Measurements from ENCODE around the gene PPP1R12A. TPM values are rescaled to one million over a fixed set of nuclear protein-coding genes. Genes with fewer than 3 reads are reported as not detected.
"Not testable (repeated sequence)": the region's sequence is repeated elsewhere in the genome, so short reads cannot be mapped to it uniquely, and the experiment has no call there.

The PPP1R12A gene
- total RNA-seq: 72.6 and 99.8 TPM in 2 replicates

- DNase-seq (ENCODE audit: low read depth): peak; percentile 88
These were observed at the start of gene PPP1R12A for GRCh38 chr12:79935021-79935623. Gene PPP1R12A, minus strand, starts transcription at chr12:79935097. Its CDS starts 166 bp downstream, at chr12:79934931.

DNA sequence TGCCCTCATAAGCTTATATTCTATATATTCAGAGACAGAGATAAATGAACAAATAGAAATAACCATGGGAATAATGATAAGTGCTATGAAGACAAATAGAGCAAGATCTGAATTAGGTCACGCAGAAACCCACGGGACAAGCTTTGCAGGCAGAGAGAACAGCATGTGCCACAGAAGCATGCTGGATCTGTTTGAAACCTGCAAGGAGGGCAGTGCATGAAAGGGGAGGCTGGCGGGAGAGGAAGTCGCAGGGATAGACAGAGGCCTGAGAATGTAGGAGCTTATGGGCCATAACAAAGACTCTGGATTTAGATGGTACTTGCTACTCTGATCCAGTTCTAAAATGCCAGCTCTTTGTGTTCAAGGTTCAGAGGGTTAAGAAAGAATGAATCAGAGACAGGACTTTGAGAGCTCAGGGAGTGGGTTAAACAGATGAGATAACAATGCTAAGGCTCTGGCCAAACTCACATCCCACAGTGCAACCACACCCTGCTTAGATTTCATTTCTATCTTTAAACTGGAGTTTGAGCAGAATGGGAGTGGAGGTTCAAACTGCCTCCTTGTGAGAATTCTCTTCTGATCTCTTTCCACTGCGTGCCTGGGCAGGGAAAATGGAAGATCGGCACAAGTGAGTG is 49.2 kb upstream of the PPP1R12A start:
- DNase-seq (ENCODE audit: low read depth): peak; percentile 34

- peak; percentile 79 for DNase-seq (ENCODE audit: low read depth)
These were observed 48.6 kb upstream of the PPP1R12A start for GRCh38 chr12:79983492-79983891.

- DNase-seq (ENCODE audit: low read depth): no peak
These were observed 47.5 kb upstream of the PPP1R12A start for GRCh38 chr12:79982086-79983062.

DNA sequence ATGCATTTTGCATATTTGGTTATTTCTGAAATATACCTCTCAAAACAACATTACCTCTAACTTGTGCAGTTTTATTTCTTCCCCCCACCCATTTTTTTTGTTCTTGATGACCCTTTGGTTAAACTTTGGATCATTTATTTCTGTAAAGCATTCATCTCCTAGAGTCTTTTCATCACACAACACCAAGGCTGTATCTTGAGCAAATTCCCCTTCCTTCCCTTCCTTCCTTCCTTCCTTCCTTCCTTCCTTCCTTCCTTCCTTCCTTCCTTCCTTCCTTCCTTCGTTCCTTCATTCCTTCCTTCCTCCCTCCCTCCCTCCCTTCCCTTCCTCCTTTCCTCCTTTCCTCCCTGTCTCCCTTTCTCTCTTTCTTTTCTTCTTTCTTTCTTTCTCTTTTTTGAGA is 43.8 kb upstream of the PPP1R12A start:
- DNase-seq (ENCODE audit: low read depth): no peak

DNA sequence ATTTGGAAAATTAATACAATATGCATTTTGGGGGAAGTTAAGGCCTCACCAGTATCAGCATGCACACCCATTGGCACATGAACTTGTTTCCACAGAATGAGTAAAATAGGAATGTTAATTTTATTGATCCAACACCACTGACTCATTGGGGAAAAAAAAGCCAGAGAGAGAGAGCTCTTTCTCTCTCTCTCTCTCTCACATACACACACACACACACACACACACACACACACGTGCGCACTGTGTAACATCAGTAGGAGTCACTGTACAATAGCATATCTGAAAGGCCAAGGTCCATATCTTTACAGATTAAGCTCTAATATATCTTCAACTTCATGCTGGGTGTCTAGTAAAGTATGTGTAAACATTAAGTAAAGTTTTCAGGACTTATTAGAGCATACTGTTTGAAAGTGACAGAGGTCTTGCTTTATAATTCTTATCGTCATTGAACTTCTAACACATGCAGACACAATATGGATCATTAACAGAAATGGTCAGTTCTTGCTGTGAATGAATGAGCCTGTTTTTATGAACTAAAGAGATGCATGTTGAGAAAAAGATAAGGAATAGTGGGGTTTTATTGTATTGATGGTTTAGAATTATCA is 43.1 kb upstream of the PPP1R12A start:
- peak; percentile 49 for DNase-seq (ENCODE audit: low read depth)

DNA sequence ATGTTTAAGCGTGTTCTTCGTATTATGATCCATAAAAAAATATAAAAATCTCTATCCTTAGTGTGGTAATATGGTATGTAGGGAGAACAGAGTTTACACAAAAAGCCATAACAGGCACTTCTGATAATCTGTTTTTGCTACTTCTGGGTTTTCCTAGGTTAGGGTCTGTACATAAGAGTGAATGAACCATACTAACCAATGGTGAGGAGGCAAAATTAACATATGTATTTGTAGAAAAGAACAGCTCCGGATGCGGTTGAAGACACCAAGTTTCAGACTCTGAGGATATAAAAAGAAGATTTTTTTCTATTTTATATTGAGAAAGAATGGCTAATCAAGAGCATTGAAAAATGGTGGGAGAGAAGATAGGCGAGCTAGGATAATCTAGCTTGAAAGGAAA is 40.2 kb upstream of the PPP1R12A start:
- no peak for DNase-seq (ENCODE audit: low read depth)

- no peak for DNase-seq (ENCODE audit: low read depth)
These were observed 38.9 kb upstream of the PPP1R12A start for GRCh38 chr12:79973801-79974200.

DNA sequence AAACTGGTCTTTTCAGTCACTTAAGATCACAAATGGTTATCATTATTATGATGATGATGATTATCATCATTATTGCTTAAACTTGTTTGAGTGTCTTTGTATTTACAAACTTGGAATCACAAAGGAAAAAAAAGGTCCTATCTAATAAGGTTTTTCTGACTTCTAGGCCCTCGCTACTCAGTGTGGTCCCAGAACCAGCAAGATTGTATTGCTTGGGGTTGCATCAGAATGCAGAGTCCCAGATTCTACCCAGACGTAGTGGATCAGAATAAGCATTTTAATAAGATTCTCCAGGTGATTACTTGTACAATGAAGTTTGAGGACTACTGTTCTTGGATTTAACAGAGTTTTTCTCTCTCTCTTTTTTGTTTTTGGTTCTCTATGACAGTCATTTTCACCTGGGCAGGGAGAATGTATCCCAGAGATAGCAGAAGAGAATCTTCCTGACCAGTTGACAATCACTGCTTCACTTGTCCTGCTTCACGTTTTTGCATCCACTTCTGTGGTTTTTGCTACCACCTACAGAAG is 29.3 kb upstream of the PPP1R12A start:
- no peak for DNase-seq (ENCODE audit: low read depth)

- no peak for DNase-seq (ENCODE audit: low read depth)
These were observed 26.5 kb upstream of the PPP1R12A start for GRCh38 chr12:79961411-79961810.

DNA sequence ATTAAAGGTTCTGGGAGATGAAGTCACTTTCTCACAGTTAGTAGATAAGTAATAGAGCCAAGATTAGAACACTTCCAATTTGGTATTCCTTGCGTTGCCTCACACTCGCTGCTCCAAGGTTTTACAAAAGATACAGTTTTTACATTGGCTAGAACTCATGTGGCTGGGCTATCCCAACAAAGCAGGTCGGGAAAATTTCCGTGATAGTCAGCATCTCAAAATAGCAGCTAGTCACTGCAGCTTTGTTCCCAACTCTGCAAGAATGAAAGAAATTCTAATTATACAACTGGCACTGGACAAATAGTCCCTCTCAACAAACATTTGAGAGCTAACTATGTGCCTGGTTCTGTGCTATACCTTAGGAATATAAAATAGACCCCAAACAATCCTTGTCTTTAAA is 24.6 kb upstream of the PPP1R12A start:
- DNase-seq (ENCODE audit: low read depth): no peak

GRCh38 chr12:79956896-79957295 is 22.0 kb upstream of the PPP1R12A start:
- DNase-seq (ENCODE audit: low read depth): no peak

- DNase-seq (ENCODE audit: low read depth): no peak
These were observed 20.7 kb upstream of the PPP1R12A start for GRCh38 chr12:79955561-79955960.

DNA sequence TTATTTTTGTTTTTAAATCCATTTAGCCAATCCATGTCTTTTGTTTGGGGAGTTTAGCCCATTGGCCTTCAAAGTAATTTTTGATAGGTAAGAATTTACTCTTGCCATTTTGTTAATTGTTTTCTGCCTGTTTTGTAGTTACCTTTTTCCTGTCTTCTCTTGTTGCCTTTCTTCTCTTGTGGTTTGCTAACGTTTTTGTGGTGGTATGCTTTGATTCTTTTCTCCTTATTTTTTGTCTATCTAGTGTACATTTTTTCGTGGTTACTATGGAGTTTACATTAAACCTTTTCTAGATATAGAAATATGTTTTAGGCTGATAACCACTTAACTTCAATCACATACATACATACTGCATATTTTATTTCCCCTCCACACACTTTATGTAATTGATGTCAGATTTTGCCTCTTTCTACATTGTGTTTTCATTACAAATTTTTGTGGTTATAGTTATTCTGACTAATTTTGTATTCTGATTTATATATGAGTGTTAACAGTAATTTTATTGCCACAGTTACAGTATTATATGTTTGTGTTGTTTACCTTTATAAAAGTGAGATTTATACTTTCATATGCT is 19.2 kb upstream of the PPP1R12A start:
- DNase-seq (ENCODE audit: low read depth): no peak

- DNase-seq (ENCODE audit: low read depth): no peak
These were observed 14.2 kb upstream of the PPP1R12A start for GRCh38 chr12:79949098-79949497.

- no peak for DNase-seq (ENCODE audit: low read depth)
These were observed 10.5 kb upstream of the PPP1R12A start for GRCh38 chr12:79945433-79945832.

- no peak for DNase-seq (ENCODE audit: low read depth)
These were observed 9.7 kb upstream of the PPP1R12A start for GRCh38 chr12:79944565-79944964.

DNA sequence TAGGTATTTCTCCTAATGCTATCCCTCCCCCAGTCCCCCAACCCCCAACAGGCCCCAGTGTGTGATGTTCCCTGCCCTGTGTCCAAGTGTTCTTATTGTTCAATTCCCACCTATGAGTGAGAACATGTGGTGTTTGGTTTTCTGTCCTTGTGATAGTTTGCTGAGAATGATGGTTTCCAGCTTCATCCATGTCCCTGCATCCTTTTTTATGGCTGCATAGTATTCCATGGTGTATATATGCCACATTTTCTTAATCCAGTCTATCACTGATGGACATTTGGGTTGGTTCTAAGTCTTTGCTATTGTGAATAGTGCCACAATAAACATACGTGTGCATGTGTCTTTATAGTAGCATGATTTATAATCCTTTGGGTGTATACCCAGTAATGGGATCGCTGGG is 7.9 kb upstream of the PPP1R12A start:
- not testable (repeated sequence) for DNase-seq (ENCODE audit: low read depth)

- DNase-seq (ENCODE audit: low read depth): no peak
These were observed 4.9 kb upstream of the PPP1R12A start for GRCh38 chr12:79939728-79940310.

DNA sequence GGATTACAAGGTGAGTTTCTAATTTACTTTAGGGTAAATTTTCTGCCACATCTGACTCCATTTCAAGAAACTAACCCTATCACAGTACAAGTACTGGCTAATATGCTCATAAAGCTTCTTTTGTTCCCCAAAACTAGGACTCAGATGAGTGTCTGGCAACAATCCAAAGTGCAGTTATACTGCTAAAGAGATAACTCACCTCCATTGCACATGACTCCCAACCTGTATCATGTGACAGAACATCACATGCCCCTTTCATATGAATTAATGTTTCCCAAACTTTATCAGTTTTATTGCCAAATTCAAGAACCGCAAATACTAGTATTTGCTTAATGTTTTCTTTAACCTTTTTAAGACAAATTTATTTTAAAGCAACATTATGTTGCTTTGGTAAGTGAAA is 3.9 kb upstream of the PPP1R12A start:
- DNase-seq (ENCODE audit: low read depth): no peak

DNA sequence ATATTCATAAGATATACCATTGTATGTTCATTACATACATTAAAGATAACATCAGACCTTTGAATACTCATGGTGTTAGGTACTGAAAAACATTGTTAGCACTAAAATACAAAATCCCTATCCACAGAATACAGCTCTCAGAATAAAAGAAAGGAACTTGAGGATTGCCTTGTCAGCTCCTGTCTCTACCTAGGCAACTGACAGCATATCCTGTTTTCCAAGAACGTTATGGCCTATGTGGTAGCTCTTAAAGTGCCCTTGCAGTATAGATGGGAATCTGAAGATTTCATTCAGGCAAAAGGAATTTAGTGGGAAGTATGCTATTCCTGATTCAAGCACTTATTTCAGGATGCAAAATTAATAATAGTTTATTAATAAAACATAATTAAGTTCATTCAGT is 1.8 kb upstream of the PPP1R12A start:
- peak; percentile 17 for DNase-seq (ENCODE audit: low read depth)
